ENCODE data around the gene PHF21A. TPM values are rescaled to one million over a fixed set of nuclear protein-coding genes. Genes with fewer than 3 reads are reported as not detected.
A peak's percentile ranks its signal among the peaks of the same experiment; 100 is the strongest.
"Not testable (repeated sequence)": the region's sequence is repeated elsewhere in the genome, so short reads cannot be mapped to it uniquely, and the experiment has no call there.

Gene PHF21A
- total RNA-seq, 1 donor from 2014 or later, result 3.4 TPM

DNA sequence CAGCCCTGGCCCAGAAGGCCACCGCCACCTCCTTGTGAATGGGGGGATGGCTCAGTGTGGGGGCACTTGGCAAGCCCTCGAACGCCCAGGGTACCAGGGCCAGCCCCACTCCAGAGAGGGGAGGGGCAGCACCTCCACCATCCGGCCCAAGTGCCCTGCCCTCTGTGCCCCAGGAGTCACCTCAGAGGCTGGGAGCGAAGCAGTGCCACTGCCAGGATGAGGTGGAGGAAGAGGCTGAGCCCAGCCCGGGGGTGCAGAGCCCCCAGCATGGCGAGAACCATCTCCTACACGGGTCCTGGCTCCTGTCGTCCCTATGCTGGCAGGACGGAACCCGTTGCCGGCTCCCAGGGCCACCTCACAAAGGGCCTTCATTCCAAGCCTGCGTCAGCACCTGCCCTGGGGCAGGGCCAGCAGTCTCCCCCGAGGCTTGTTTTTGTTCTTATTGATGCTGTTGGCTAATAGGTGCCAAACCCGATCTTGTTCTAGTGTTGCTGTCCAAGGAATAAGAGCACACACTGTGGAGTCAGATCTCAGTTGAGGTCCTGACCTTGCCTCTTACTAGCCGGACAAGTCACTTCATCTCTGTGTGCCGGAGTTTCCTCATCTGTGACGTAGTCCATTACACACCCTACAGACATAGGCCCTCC is 214.2 kb downstream of the PHF21A start, which contains the start of gene FREY1:
Gene FREY1 (minus strand): TSS at position 307 of the 647 bp plus-strand sequence. CDS start 26 bp downstream, at position 281.
- FAIRE-seq (peak; percentile 70), DNase-seq (ENCODE audit: low read depth) (peak; percentile 14)
- TF ChIP-seq, protein P1, sequence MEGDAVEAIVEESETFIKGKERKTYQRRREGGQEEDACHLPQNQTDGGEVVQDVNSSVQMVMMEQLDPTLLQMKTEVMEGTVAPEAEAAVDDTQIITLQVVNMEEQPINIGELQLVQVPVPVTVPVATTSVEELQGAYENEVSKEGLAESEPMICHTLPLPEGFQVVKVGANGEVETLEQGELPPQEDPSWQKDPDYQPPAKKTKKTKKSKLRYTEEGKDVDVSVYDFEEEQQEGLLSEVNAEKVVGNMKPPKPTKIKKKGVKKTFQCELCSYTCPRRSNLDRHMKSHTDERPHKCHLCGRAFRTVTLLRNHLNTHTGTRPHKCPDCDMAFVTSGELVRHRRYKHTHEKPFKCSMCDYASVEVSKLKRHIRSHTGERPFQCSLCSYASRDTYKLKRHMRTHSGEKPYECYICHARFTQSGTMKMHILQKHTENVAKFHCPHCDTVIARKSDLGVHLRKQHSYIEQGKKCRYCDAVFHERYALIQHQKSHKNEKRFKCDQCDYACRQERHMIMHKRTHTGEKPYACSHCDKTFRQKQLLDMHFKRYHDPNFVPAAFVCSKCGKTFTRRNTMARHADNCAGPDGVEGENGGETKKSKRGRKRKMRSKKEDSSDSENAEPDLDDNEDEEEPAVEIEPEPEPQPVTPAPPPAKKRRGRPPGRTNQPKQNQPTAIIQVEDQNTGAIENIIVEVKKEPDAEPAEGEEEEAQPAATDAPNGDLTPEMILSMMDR (IDR thresholded peaks at IDR 0.05; ENCODE audit: insufficient read depth, low read length, severe bottlenecking), result no peak
- no peaks in the 10 kb centered on the region for H3K27me3 ChIP-seq (ENCODE audit: control insufficient read depth, insufficient read depth, low read length)
- H3K36me3 ChIP-seq (ENCODE audit: control insufficient read depth, insufficient read depth, low read length), result peaks cover 13% of the 10 kb centered on the region
- H3K4me3 ChIP-seq (ENCODE audit: low read depth, low read length), result no peak within 1 kb of the TSS

DNA sequence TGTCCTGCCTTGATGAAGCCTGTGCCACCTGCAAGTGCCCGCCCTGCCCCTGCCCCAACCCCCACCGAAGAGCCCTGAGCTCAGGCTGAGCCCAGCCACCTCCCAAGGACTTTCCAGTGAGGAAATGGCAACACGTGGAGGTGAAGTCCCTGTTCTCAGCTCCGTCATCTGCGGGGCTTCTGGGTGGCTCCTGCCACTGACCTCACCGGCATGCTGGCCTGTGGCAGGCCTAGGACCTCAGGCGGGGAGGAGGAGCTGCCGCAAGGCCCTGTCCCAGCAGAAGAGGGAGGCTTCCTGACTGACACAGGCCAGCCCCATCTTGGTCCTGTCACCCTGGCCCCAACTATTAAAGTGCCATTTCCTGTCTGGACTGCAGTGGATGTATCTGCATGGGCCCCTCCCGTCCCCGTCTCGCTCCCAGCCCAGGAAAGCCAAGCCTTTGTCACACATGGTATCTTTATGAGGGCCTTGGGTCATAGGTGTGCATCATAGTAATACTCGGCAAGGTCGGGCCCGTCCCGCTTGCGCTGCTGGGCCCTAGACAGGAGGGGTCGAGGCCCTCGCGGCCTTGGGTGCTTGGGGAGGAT is 215.1 kb downstream of the PHF21A start:
- TF ChIP-seq, protein P1 (IDR thresholded peaks at IDR 0.05; ENCODE audit: insufficient read depth, low read length, severe bottlenecking), result no peak
- FAIRE-seq, result no peak
- Histone ChIP-seq H3K4me3 (ENCODE audit: low read depth, low read length) (no peak overlapping the region), H3K36me3 (ENCODE audit: control insufficient read depth, insufficient read depth, low read length) (peaks cover 10% of the 10 kb centered on the region), H3K27me3 (ENCODE audit: control insufficient read depth, insufficient read depth, low read length) (no peaks in the 10 kb centered on the region)
- no peak for DNase-seq (ENCODE audit: low read depth)

DNA sequence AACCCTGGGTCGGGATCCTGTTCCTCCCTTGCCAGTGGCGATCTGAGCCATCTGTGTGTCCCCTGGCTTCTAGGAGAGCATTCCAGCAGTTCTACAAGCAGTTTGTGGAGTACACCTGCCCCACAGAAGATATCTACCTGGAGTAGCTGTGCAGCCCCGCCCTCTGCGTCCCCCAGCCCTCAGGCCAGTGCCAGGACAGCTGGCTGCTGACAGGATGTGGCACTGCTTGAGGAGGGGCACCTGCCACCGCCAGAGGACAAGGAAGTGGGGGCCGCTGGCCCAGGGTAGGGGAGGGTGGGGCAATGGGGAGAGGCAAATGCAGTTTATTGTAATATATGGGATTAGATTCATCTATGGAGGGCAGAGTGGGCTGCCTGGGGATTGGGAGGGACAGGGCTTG is 215.7 kb downstream of the PHF21A start:
- H3K4me3 ChIP-seq (ENCODE audit: low read depth, low read length); H3K27me3 ChIP-seq (ENCODE audit: control insufficient read depth, insufficient read depth, low read length); H3K36me3 ChIP-seq (ENCODE audit: control insufficient read depth, insufficient read depth, low read length); FAIRE-seq; DNase-seq (ENCODE audit: low read depth): not testable (repeated sequence)

DNA sequence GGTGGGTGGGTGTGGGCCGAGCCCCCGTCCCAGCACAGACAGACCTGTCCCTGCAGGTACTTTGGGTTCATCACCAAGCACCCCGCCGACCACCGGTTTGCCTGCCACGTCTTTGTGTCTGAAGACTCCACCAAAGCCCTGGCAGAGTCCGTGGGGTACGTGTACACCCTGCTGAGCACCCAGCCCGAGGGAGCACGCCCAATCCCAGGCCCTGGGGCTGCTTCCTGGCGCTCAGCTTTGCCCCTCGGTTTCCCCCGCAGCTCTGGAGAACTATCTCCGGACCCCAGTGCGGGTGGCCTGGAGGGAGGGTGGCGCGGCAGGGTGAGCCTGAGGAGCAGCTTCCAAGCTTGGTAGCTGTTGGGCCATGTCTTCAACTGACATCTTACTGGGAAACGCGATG is 216.2 kb downstream of the PHF21A start:
- DNase-seq (ENCODE audit: low read depth) (no peak), FAIRE-seq (no peak)
- H3K36me3 ChIP-seq (ENCODE audit: control insufficient read depth, insufficient read depth, low read length), result no peaks in the 10 kb centered on the region
- no peak overlapping the region for H3K4me3 ChIP-seq (ENCODE audit: low read depth, low read length)
- TF ChIP-seq, protein P1 (IDR thresholded peaks at IDR 0.05; ENCODE audit: insufficient read depth, low read length, severe bottlenecking), result no peak
- H3K27me3 ChIP-seq (ENCODE audit: control insufficient read depth, insufficient read depth, low read length), result peaks cover 5% of the 10 kb centered on the region

DNA sequence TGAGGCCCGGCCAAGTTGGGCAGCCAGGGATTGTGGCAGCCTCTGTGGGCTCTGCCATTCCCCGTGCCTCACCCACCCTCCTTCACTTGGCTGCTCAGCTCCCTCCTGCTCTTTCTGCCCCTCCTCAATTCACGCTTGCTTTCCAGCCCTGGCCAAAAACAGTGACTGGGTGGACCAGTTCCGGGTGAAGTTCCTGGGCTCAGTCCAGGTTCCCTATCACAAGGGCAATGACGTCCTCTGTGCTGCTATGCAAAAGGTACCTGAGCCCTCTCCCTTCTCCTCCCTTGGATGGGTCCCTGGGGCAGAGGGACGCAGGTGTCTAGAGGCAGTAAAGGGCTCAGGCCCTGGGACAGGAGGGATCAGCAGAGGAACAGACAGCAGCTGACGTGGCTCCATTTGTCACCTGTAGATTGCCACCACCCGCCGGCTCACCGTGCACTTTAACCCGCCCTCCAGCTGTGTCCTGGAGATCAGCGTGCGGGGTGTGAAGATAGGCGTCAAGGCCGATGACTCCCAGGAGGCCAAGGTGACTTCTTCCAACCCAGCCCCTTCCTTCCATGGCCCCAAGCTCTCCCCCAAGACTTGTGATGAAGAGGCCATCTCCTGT is 216.8 kb downstream of the PHF21A start:
- FAIRE-seq (no peak), DNase-seq (ENCODE audit: low read depth) (no peak)
- Histone ChIP-seq H3K4me3 (ENCODE audit: low read depth, low read length) (no peak overlapping the region), H3K27me3 (ENCODE audit: control insufficient read depth, insufficient read depth, low read length) (peaks cover 5% of the 10 kb centered on the region), H3K36me3 (ENCODE audit: control insufficient read depth, insufficient read depth, low read length) (no peaks in the 10 kb centered on the region)
- TF ChIP-seq, protein P1 (IDR thresholded peaks at IDR 0.05; ENCODE audit: insufficient read depth, low read length, severe bottlenecking), result no peak

Measured in bronchial epithelial cell (primary cell).